Muscle of arm (tissue), 12 donors: ENCODE results near the gene EPHB1. TPM values are rescaled to one million over a fixed set of nuclear protein-coding genes. Genes with fewer than 3 reads are reported as not detected.

Experiments used
- DNase-seq: peaks from one replicate; pipeline ENCODE4 v3.0.0-alpha.2; 2013
- polyA plus RNA-seq, 12 donors: library from polyadenylated mRNA; unstranded; fragments of 120-200 nt; gene quantifications; one replicate each; pipeline ENCODE4 v1.2.1, GENCODE V29; 2013; ENCODE audit not compliant: insufficient read length in 12 of 12

EPHB1 gene
- polyA plus RNA-seq, 12 donors = 7.2 to 59.6 (median 40.0) TPM; not detected in 1

DNA sequence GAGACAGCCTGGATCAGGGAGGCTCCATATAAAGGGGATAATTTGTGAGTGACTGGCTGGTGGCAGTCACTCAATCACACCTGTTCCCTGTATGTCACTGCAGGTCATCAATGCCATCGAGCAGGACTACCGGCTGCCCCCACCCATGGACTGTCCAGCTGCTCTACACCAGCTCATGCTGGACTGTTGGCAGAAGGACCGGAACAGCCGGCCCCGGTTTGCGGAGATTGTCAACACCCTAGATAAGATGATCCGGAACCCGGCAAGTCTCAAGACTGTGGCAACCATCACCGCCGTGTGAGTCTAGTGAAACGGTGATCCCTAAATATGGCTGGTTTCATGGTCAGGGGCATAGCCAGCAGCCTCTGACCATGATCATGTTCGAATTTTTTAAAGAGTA, 453.2 kb downstream of the EPHB1 start:
- no peak for DNase-seq

GRCh38 chr3:135249186-135249585, 454.1 kb downstream of the EPHB1 start:
- DNase-seq = no peak

- DNase-seq = no peak
Measured at GRCh38 chr3:135258916-135259315, 463.9 kb downstream of the EPHB1 start.

GRCh38 chr3:135260025-135260424, 465.0 kb downstream of the EPHB1 start:
- no peak for DNase-seq

GRCh38 chr3:135261214-135261775, 466.2 kb downstream of the EPHB1 start:
- DNase-seq = no peak

DNA sequence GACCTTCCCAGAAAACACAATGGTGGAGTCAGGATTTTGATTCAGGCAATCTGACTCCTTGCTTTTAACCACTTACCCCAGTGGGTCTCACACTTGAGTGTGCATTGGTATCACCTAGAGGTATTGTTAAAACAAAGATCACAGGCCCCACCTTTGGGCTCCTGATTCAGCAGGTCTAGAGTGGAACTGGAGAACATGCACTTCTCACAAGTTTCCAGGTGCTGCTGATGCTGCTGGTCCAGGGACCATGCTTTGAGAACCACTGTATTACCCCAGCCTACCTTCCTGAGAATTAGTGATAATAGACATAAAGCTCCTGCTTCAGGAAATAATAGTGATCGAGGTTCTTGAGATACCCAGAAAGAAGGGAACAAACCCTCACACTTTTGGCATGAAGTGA, 466.9 kb downstream of the EPHB1 start:
- no peak for DNase-seq

GRCh38 chr3:135262441-135262840, 467.4 kb downstream of the EPHB1 start:
- no peak for DNase-seq

DNA sequence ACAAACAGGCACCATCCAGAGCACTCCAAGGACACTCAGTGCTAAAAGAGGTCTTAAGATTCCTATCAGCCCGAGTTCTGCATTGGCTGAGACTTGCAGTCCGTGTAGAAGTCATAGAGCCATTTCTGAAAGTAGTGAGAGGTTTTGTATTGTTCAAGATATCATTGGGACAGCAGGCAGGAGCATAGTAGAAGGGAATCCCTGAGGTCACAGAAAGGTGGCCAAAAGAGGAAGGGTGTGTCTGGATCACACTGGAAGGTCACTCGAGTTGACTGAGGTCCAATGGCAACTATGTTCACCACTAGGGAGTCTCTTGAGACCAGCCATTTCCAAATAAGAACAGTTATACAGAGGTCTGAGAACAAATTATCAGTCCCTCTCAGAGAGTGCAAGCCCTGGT, 468.3 kb downstream of the EPHB1 start:
- no peak for DNase-seq

- no peak for DNase-seq
Measured at GRCh38 chr3:135267487-135267886, 472.4 kb downstream of the EPHB1 start.

DNA sequence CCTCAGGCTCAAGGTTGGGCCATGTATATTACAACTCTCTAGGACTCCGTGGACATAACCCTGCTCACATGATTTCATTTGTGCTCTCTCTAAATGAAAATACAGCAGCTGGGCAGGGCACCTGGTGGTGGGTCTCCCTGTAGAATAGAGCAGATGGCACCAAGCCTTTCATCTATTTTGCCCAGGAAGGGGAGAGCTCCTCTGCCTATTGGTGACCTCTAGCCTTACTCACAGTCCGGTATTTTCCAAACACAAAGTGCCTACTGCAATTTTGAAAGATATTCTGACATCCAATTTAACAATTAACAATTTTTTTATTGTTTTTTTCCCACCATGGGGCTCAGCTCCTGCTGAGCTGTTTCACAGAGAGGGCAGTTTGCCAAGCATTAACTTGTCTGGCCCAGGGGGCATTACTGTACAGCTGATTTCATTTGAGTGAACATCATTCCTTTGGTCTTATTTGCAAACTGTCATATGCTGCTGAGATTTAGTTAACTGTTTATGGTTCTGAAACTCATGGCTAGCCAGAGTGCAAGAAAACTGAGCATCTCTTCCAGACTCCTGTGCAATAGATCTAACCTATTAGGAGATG, 474.0 kb downstream of the EPHB1 start:
- no peak for DNase-seq

GRCh38 chr3:135271177-135272025, 476.3 kb downstream of the EPHB1 start:
- DNase-seq = no peak

DNA sequence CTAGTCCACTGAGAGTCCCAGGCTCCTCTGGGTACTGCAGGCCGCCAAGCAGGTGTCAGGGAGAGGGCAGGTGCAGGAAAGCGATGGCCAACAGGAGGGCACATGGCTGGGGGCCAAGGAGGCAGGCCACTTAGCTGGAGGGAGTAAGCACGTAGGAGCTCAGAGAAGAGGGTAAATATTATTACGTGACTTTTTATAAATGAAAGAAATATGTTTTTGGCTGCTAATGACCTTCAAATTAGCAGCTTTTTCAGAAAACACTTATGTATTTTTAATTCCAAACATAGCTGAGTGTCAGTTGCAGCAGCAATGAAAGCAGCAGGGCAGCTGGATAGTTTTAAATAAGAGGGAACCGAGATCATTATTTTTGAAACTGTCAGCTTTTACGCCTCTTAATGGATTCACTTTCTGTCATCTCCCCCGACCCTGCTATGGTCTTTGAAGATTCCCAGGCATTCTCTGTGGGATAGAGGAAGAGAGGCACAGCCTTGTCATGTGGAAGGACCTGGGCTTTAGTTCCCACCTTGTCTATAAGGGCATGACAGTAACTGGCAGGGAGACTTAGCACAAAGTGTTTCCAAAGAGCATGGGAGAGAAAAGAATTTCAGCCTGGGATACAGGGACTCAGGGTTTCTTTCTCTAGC, 477.1 kb downstream of the EPHB1 start:
- no peak for DNase-seq

DNA sequence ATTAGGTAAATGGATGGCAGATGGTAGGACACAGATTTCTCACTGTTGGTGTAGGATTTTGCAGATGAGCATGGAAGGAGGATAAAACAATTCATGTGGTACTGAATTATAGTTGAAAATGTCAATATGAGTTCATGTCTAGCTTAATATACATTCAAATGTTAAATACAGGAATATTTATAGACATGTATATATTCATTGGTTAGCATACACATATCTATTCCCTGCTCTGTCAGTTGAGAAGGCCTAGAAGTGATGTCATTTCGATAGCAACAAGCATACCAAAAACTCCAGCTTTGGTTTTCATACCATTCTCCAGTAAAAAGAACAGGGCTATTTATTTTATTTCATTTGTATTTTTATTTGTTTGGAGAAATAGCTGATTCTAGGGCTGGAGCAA, 497.1 kb downstream of the EPHB1 start:
- DNase-seq = no peak

DNA sequence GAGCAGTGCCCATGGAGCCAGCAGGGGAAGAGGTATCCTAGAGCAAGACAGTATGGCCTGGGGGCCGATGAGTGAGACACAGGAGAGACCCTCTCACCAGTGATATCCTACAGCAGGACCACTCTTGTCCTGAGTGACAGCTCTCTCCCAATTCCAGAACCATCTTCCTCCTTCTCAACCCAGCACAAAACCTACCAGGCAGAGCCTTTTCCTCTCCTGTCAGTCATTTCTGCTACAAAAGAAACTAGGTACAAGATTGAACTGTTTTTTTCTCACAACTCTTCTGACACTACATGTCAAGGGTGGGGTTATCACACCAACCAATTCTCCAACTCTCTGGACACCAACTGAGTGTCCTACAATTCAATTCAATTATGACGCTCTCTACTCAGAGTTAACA, 506.6 kb downstream of the EPHB1 start:
- no peak for DNase-seq

GRCh38 chr3:135304378-135304777, 509.3 kb downstream of the EPHB1 start:
- no peak for DNase-seq

Other genes with a start within 250 kb of the EPHB1 start
- gene KY, start 144.2 kb upstream of the EPHB1 start, polyA plus RNA-seq = 10 to 100 TPM in 11 of 12 donors, not detected in 1; 19.8 to 90.1 (median 59.0) TPM